Measurements from ENCODE around the gene CHSY1.

DNA sequence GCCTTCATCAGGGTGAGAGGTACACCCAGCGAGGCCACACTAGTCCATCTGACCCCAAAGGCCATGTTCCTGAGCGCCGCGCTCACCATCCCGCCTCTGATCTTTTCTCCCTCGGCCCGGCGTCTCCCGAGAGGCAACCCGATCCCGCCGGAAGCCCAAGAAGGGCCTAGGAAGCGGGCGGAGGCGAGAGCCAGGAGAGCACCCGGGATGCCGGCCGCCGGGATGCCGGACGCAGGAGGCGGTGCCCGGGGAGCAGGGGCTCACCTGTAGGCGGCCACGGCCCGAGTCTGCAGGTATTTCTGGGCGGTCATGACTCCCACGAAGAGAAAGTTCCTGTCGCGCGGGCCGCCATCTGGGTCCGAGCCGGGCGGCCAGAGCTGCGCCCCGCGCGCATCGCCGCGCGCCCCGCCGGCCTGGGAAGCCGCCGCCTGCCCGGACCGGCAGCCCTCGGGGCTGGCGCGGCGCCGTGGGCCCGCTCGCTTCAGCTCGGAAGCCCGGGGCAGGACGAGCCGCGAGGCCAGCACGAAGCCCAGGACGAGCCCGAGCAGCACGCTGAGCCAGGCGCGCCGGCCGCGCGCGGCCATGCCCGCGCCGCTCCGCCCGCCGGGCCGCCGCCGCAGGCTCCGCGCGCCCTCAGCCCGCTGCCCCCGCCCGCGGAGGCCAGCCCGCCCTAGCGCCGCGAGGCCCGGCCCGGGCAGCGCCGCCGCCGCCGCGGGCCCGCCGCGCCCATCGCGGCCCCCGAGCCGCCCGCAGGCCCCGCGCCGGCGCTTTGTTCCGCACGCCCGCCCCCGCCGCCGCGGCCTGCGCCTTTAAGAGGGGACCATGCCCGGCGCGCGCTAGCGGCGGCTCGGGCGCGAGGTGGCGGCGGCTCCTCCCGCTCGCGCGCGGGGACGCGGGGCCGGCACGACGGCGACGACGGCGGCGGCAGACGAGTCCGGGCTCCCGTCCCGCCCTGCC, 697 bp downstream of the CHSY1 start:
- TF ChIP-seq, protein P1, sequence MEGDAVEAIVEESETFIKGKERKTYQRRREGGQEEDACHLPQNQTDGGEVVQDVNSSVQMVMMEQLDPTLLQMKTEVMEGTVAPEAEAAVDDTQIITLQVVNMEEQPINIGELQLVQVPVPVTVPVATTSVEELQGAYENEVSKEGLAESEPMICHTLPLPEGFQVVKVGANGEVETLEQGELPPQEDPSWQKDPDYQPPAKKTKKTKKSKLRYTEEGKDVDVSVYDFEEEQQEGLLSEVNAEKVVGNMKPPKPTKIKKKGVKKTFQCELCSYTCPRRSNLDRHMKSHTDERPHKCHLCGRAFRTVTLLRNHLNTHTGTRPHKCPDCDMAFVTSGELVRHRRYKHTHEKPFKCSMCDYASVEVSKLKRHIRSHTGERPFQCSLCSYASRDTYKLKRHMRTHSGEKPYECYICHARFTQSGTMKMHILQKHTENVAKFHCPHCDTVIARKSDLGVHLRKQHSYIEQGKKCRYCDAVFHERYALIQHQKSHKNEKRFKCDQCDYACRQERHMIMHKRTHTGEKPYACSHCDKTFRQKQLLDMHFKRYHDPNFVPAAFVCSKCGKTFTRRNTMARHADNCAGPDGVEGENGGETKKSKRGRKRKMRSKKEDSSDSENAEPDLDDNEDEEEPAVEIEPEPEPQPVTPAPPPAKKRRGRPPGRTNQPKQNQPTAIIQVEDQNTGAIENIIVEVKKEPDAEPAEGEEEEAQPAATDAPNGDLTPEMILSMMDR (IDR thresholded peaks at IDR 0.05), result no peak
- no peak for TF ChIP-seq POLR2A (IDR thresholded peaks at IDR 0.05; ENCODE audit: low read depth)
- no peak for TF ChIP-seq POLR2AphosphoS5 (IDR thresholded peaks at IDR 0.05)
